ENCODE data around the gene MYRIP.

The MYRIP gene

GRCh38 chr3:40186508-40186907, 377.1 kb downstream of the MYRIP start:
- no peak for DNase-seq (ENCODE audit: low read depth in 2 of 2)

- DNase-seq (ENCODE audit: low read depth in 2 of 2) = no peak
These were observed 378.5 kb downstream of the MYRIP start for GRCh38 chr3:40187945-40188344.

GRCh38 chr3:40189118-40189517, 379.7 kb downstream of the MYRIP start:
- DNase-seq (ENCODE audit: low read depth in 2 of 2) = no peak

- DNase-seq (ENCODE audit: low read depth in 2 of 2) = no peak
These were observed 380.6 kb downstream of the MYRIP start for GRCh38 chr3:40190056-40190455.

- no peak for DNase-seq (ENCODE audit: low read depth in 2 of 2)
These were observed 381.8 kb downstream of the MYRIP start for GRCh38 chr3:40191251-40191650.

- peak in 1 of 2 donors; percentile 37 for DNase-seq (ENCODE audit: low read depth in 2 of 2)
These were observed 382.5 kb downstream of the MYRIP start for GRCh38 chr3:40191850-40192448.

GRCh38 chr3:40192628-40193027, 383.2 kb downstream of the MYRIP start:
- DNase-seq (ENCODE audit: low read depth in 2 of 2) = no peak

GRCh38 chr3:40196966-40197365, 387.6 kb downstream of the MYRIP start:
- no peak for DNase-seq (ENCODE audit: low read depth in 2 of 2)

GRCh38 chr3:40200692-40201316, 391.4 kb downstream of the MYRIP start:
- DNase-seq (ENCODE audit: low read depth in 2 of 2) = no peak

GRCh38 chr3:40201770-40202169, 392.4 kb downstream of the MYRIP start:
- DNase-seq (ENCODE audit: low read depth in 2 of 2) = no peak

- DNase-seq (ENCODE audit: low read depth in 2 of 2) = no peak
These were observed 397.1 kb downstream of the MYRIP start for GRCh38 chr3:40206522-40206921.

GRCh38 chr3:40207796-40208195, 398.4 kb downstream of the MYRIP start:
- no peak for DNase-seq (ENCODE audit: low read depth in 2 of 2)

GRCh38 chr3:40208251-40208650, 398.8 kb downstream of the MYRIP start:
- DNase-seq (ENCODE audit: low read depth in 2 of 2) = no peak

- no peak for DNase-seq (ENCODE audit: low read depth in 2 of 2)
These were observed 402.2 kb downstream of the MYRIP start for GRCh38 chr3:40211579-40211978.

GRCh38 chr3:40213556-40213955, 404.1 kb downstream of the MYRIP start:
- no peak for DNase-seq (ENCODE audit: low read depth in 2 of 2)

GRCh38 chr3:40215015-40215414, 405.6 kb downstream of the MYRIP start:
- no peak for DNase-seq (ENCODE audit: low read depth in 2 of 2)

- no peak for DNase-seq (ENCODE audit: low read depth in 2 of 2)
These were observed 407.1 kb downstream of the MYRIP start for GRCh38 chr3:40216471-40216870.

GRCh38 chr3:40223856-40224255, 414.4 kb downstream of the MYRIP start:
- no peak for DNase-seq (ENCODE audit: low read depth in 2 of 2)

- DNase-seq (ENCODE audit: low read depth in 2 of 2) = no peak
These were observed 415.5 kb downstream of the MYRIP start for GRCh38 chr3:40224796-40225515.

- DNase-seq (ENCODE audit: low read depth in 2 of 2) = no peak
These were observed 417.2 kb downstream of the MYRIP start for GRCh38 chr3:40226636-40227035.

GRCh38 chr3:40228792-40229350, 419.5 kb downstream of the MYRIP start:
- DNase-seq (ENCODE audit: low read depth in 2 of 2) = no peak

- no peak for DNase-seq (ENCODE audit: low read depth in 2 of 2)
These were observed 420.0 kb downstream of the MYRIP start for GRCh38 chr3:40229386-40229785.

GRCh38 chr3:40229963-40230362, 420.6 kb downstream of the MYRIP start:
- no peak for DNase-seq (ENCODE audit: low read depth in 2 of 2)

All from stimulated activated CD8-positive, alpha-beta memory T cell treated with anti-CD3 and anti-CD28 coated beads, Interleukin-2, amount 100 ng/mL, for 48 hours (primary cell).